Ishikawa (cell line): ENCODE measurements around the gene PLSCR5.

Experiments used
- EP300 ChIP-seq: IDR thresholded peaks from 2 replicates; pipeline ENCODE4 v1.6.1; 2012; ENCODE audit warnings: borderline replicate concordance
- TAF1 ChIP-seq: IDR thresholded peaks from 2 replicates; pipeline ENCODE4 v1.6.1; 2012; ENCODE audit warnings: low read depth, mild to moderate bottlenecking
- ZBTB7A ChIP-seq: IDR thresholded peaks from 2 replicates; pipeline ENCODE4 v1.6.1; 2012; ENCODE audit warnings: low read depth
- TF ChIP-seq, protein P1 (sequence below): IDR thresholded peaks from 2 replicates; pipeline ENCODE4 v1.6.1; 2012; ENCODE audit warnings: low read depth, mild to moderate bottlenecking

DNA sequence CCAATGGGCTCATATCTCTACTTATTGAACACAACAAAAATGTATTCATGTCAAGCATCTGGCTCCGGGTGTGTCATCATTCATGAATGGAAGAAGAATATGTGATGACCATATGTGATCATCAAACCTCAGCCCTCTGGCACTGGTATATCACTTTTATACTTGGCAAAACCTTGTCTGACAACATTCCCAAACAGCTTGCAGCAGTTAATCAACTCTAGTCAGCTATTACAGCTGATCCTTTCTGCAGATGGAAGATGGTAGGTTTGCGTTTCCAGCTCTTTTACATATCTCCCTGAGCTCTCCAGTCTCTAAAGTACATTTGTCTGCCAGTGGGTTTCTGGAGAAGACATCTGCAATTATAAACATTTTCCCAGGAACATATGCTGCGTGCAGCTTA is 6.6 kb downstream of the PLSCR5 start:
- TF ChIP-seq, protein P1, sequence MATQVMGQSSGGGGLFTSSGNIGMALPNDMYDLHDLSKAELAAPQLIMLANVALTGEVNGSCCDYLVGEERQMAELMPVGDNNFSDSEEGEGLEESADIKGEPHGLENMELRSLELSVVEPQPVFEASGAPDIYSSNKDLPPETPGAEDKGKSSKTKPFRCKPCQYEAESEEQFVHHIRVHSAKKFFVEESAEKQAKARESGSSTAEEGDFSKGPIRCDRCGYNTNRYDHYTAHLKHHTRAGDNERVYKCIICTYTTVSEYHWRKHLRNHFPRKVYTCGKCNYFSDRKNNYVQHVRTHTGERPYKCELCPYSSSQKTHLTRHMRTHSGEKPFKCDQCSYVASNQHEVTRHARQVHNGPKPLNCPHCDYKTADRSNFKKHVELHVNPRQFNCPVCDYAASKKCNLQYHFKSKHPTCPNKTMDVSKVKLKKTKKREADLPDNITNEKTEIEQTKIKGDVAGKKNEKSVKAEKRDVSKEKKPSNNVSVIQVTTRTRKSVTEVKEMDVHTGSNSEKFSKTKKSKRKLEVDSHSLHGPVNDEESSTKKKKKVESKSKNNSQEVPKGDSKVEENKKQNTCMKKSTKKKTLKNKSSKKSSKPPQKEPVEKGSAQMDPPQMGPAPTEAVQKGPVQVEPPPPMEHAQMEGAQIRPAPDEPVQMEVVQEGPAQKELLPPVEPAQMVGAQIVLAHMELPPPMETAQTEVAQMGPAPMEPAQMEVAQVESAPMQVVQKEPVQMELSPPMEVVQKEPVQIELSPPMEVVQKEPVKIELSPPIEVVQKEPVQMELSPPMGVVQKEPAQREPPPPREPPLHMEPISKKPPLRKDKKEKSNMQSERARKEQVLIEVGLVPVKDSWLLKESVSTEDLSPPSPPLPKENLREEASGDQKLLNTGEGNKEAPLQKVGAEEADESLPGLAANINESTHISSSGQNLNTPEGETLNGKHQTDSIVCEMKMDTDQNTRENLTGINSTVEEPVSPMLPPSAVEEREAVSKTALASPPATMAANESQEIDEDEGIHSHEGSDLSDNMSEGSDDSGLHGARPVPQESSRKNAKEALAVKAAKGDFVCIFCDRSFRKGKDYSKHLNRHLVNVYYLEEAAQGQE, result no peak
- TF ChIP-seq ZBTB7A (no peak), TAF1 (no peak), EP300 (no peak)
